ENCODE data around the gene MFAP3. TPM values are rescaled to one million over a fixed set of nuclear protein-coding genes. Genes with fewer than 3 reads are reported as not detected.

MFAP3 gene
- total and polyA plus RNA-seq, 2 donors (not counting 1 experiment from before 2014, with no cell fraction given) = 4.8 to 27.1 TPM

- H2AFZ ChIP-seq (ENCODE audit: insufficient read depth, low read depth, low read length, poor library complexity, severe bottlenecking) = no peak overlapping the region
- ATAC-seq (ENCODE audit: low read depth) (no peak), DNase-seq (no peak)
- no peak overlapping the region for H3K27ac ChIP-seq (ENCODE audit: low read length in 2 of 2)
- no peak overlapping the region for H3K9ac ChIP-seq (ENCODE audit: low read length)
- H3K9me3 ChIP-seq (ENCODE audit: control extremely low read depth in 1 of 3, control insufficient read depth in 2 of 3, insufficient read depth in 1 of 3, low read length in 2 of 3) = no peaks in the 10 kb centered on the region
- H3K79me2 ChIP-seq (ENCODE audit: control insufficient read depth, insufficient read depth, low read length) = no peaks in the 10 kb centered on the region
- peaks cover 0 to 22% (median 11%) of the 10 kb centered on the region in 4 experiments for H3K27me3 ChIP-seq (replicated peaks in 1 of 4; ENCODE audit: control extremely low read depth in 1 of 4, control insufficient read depth in 3 of 4, insufficient read depth in 4 of 4, low read length in 3 of 4)
- no peak overlapping the region for H3K4me3 ChIP-seq (ENCODE audit: control extremely low read depth in 1 of 5, extremely low read depth in 1 of 5, insufficient read depth in 1 of 5, low read depth in 2 of 5, low read length in 4 of 5)
- Mint-ChIP-seq H3K27me3 (peaks cover 56% of the 10 kb centered on the region), H3K27ac (no peak overlapping the region), H3K4me3 (no peak overlapping the region), H3K4me1 (no peaks in the 10 kb centered on the region), H3K9me3 (ENCODE audit: insufficient read depth) (no peaks in the 10 kb centered on the region)
- no peak overlapping the region for H3K4me2 ChIP-seq (replicated peaks; ENCODE audit: low read depth, low read length, poor library complexity, severe bottlenecking)
- POLR2A ChIA-PET = no interaction called here
- TF ChIP-seq, protein P1, sequence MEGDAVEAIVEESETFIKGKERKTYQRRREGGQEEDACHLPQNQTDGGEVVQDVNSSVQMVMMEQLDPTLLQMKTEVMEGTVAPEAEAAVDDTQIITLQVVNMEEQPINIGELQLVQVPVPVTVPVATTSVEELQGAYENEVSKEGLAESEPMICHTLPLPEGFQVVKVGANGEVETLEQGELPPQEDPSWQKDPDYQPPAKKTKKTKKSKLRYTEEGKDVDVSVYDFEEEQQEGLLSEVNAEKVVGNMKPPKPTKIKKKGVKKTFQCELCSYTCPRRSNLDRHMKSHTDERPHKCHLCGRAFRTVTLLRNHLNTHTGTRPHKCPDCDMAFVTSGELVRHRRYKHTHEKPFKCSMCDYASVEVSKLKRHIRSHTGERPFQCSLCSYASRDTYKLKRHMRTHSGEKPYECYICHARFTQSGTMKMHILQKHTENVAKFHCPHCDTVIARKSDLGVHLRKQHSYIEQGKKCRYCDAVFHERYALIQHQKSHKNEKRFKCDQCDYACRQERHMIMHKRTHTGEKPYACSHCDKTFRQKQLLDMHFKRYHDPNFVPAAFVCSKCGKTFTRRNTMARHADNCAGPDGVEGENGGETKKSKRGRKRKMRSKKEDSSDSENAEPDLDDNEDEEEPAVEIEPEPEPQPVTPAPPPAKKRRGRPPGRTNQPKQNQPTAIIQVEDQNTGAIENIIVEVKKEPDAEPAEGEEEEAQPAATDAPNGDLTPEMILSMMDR (IDR thresholded peaks at IDR 0.05) = no peak
- no peak for TF ChIP-seq EZH2 (IDR thresholded peaks at IDR 0.05; ENCODE audit: borderline replicate concordance, insufficient read depth, low read depth, low read length, poor library complexity, severe bottlenecking)
- no peaks in the 10 kb centered on the region for H3K4me1 ChIP-seq (ENCODE audit: control insufficient read depth in 2 of 2, insufficient read depth in 2 of 2, low read length in 2 of 2)
- no peaks in the 10 kb centered on the region for H4K20me1 ChIP-seq (ENCODE audit: control insufficient read depth, insufficient read depth, low read length, poor library complexity, severe bottlenecking)
- H3K36me3 ChIP-seq (replicated peaks in 1 of 2; ENCODE audit: control extremely low read depth in 1 of 2, control insufficient read depth in 1 of 2, extremely low read depth in 1 of 2, insufficient read depth in 2 of 2, low read length in 1 of 2) = no peaks in the 10 kb centered on the region
- intact Hi-C loops (cut with micrococcal nuclease) = no loop called here
- CTCF ChIA-PET = interaction anchor here (0.5 kb wide), 1 partner anchor 324 kb away, joined by 4 read pairs; no protein-coding TSS in a partner anchor
- WGBS (ENCODE audit: insufficient coverage) = no CpG with 5 or more reads among the region's 5 CpGs
These were observed 53.8 kb downstream of the MFAP3 start for GRCh38 chr5:154092356-154093141.

GRCh38 chr5:154093142-154093532 lies 54.4 kb downstream of the MFAP3 start:
- Histone ChIP-seq H3K9me3 (ENCODE audit: control extremely low read depth in 1 of 3, control insufficient read depth in 2 of 3, insufficient read depth in 1 of 3, low read length in 2 of 3) (no peaks in the 10 kb centered on the region), H4K20me1 (ENCODE audit: control insufficient read depth, insufficient read depth, low read length, poor library complexity, severe bottlenecking) (no peaks in the 10 kb centered on the region), H3K9ac (ENCODE audit: low read length) (no peak overlapping the region), H3K4me3 (ENCODE audit: control extremely low read depth in 1 of 5, extremely low read depth in 1 of 5, insufficient read depth in 1 of 5, low read depth in 2 of 5, low read length in 4 of 5) (no peak overlapping the region), H3K27me3 (replicated peaks in 1 of 4; ENCODE audit: control extremely low read depth in 1 of 4, control insufficient read depth in 3 of 4, insufficient read depth in 4 of 4, low read length in 3 of 4) (peaks cover 0 to 22% (median 11%) of the 10 kb centered on the region in 4 experiments), H3K4me1 (ENCODE audit: control insufficient read depth in 2 of 2, insufficient read depth in 2 of 2, low read length in 2 of 2) (no peaks in the 10 kb centered on the region), H3K4me2 (replicated peaks; ENCODE audit: low read depth, low read length, poor library complexity, severe bottlenecking) (no peak overlapping the region), H2AFZ (ENCODE audit: insufficient read depth, low read depth, low read length, poor library complexity, severe bottlenecking) (no peak overlapping the region), H3K36me3 (replicated peaks in 1 of 2; ENCODE audit: control extremely low read depth in 1 of 2, control insufficient read depth in 1 of 2, extremely low read depth in 1 of 2, insufficient read depth in 2 of 2, low read length in 1 of 2) (no peaks in the 10 kb centered on the region), H3K27ac (ENCODE audit: low read length in 2 of 2) (no peak overlapping the region), H3K79me2 (ENCODE audit: control insufficient read depth, insufficient read depth, low read length) (no peaks in the 10 kb centered on the region)
- no peaks in the 10 kb centered on the region for H3K4me1 Mint-ChIP-seq
- DNase-seq = no peak
- H3K4me3 Mint-ChIP-seq = no peak overlapping the region
- H3K27me3 Mint-ChIP-seq = peaks cover 56% of the 10 kb centered on the region
- CTCF ChIA-PET = interaction anchor here (0.6 to 1.8 kb wide), 2 partner anchors 20 to 23 kb away, joined by 3 to 6 read pairs; no protein-coding TSS in a partner anchor
- TF ChIP-seq, protein P1 (IDR thresholded peaks at IDR 0.05) = no peak
- no peak for TF ChIP-seq EZH2 (IDR thresholded peaks at IDR 0.05; ENCODE audit: borderline replicate concordance, insufficient read depth, low read depth, low read length, poor library complexity, severe bottlenecking)
- no peak for ATAC-seq (ENCODE audit: low read depth)
- no peaks in the 10 kb centered on the region for H3K9me3 Mint-ChIP-seq (ENCODE audit: insufficient read depth)
- WGBS (ENCODE audit: insufficient coverage) = 79% methylated on average over 2 of the region's 2 CpGs
- intact Hi-C loops (cut with micrococcal nuclease) = no loop called here
- H3K27ac Mint-ChIP-seq = no peak overlapping the region
- POLR2A ChIA-PET = no interaction called here
